Stimulated activated CD8-positive, alpha-beta memory T cell treated with anti-CD3 and anti-CD28 coated beads, Interleukin-15, amount 100 ng/mL, for 48 hours (primary cell): ENCODE measurements around the gene REEP1.

Experiments
- DNase-seq, 2 donors: peaks; one replicate each; pipeline ENCODE4 v3.0.0-alpha.2; 2020; ENCODE audit warnings: low read depth in 2 of 2

Gene REEP1

DNA sequence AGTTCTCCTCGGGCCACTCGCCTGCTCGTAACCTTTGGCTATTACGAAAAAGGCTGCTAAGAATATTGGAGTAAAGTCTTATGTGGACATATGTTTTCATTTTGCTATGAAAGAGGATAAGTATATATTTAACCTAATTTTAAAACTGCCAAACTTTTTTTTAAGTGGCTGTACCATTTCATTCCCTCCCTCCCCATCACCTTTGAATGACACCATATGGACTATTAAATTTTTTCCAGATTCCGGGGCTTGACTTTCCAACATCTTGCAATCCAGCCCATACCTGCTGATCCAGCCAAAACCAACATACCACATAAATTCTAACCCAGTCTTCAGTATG, 31.5 kb downstream of the REEP1 start:
- DNase-seq: no peak

DNA sequence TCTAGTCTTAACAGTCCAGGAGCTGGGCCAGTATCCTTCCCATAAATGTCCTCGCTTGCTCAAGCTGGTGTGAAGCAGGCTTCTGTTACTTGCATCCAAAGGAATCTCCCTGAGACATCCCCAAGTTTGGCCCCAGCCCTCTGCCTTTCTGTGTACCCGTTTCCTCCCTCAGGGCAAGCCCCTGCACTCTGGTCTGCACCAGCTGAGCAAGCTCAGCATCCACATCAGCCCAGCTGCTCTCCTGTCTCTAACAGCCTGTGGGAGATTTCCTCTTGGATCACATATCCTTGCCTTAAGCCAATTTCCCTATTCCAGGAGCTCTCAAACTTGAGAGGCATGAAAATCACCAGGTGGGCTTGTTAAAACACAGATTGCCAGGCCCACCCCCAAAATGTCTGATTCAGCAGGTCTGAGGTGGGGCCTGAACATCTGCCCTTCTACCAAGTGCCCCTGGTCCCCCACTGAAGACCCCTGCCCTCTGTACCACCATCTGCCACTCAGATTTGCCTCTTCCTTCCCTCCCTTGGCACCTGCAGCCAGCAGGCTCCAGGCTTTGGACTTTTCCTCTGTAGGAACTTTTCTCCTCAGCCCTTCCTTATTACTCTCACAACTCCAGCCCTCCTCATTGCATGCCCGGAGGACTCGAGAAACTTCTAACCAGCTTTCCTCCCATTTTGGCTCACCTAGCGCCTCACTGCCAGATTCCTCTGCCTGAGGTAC, 32.1 kb downstream of the REEP1 start:
- no peak for DNase-seq

DNA sequence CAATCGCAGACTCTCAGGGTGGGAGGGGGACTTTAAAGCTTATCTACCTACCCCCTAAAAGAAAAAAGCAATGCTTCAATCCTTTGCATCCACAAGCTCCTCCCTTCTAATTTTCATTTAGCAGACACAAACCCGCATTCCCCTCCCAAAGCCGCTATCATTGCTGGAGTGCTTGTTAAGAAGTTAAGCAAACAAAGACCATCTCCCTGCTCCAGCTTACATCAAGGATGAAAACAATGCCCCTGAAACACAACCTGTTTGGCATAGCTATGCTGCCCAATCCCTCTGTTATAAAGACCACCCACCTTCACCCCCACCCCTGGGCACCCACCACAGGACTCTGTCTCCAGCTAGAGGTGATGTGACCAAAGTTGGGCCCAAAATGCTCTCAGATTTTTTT, 33.0 kb downstream of the REEP1 start:
- DNase-seq: no peak

DNA sequence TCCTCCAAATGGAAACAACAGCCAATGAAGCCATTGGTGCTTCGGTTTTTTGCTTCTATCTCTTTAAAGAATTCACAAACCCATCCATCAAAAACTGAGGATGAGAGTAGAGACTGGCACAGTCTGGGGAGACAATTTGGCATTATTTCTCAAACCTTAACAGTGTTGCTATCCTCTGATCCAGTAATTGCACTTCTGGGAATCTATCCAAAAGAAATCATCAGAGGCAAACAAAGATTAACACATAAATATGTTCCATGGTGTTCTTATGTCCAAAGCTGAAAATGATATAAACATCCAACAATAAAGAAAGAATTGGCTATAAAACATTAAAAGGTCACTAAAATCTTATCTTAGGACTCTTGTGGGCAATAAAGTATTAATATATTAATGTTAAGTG, 35.1 kb downstream of the REEP1 start:
- DNase-seq: no peak

DNA sequence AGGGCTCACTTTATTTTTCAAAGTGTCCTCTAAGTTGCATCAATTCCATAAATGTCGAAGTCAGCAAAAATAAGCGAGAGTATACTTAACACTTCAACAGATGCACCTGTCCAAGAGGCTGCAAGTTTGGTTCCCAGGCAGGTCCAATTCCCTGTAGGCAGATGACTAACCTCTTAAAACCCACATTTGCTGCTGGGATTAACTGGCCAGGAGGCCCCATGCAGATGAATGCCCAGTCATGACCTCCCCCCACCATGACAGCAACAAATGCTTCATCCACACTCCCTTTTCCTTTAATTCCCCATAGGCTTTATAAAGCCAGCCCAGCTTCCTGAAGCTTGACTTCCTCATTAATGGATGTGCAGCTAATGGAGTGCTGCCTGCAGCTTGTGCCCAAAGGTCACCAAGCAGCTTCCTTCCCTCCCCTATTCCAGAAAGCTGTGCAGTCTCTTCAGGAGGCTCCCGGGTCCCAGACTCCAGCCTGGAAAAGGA, 35.7 kb downstream of the REEP1 start:
- DNase-seq: no peak

DNA sequence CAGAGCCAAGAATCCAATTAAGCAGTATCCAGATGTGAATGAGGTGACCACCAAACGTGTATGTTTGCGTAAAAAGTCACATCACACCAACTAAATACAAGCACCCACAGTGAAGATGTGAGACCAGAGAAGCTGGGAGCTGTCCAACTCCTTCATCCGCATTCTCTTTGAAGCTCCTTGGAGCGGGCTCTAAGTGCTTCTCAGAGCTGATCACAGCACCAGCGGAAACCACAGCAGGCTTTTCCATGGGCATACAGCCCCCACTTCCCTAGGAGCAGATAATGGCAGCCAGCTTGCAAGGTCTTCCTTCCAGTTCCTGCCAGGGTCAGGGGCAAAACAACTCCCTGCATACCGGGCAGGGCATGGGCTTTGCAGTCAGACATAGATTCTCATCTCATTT, 36.4 kb downstream of the REEP1 start:
- DNase-seq: no peak

DNA sequence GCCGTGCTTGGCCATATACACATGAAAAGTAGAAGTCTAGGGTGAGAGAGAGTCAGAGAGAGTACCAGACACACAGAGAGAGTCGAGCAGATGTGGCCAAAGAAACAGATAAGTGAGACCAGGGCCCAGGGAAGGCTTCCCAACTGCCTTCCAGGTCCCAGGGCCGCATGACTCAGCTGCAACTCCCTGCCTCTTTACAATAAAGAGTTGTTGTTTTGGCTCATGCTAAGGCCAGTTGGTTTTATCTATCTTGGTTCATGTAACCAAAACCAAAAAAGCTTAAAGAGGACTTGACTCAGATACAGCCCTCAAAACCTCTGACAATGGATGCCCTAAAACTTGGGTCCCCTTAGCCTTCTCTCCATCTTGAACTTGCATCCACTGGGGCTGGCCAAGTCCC, 36.9 kb downstream of the REEP1 start:
- no peak for DNase-seq

DNA sequence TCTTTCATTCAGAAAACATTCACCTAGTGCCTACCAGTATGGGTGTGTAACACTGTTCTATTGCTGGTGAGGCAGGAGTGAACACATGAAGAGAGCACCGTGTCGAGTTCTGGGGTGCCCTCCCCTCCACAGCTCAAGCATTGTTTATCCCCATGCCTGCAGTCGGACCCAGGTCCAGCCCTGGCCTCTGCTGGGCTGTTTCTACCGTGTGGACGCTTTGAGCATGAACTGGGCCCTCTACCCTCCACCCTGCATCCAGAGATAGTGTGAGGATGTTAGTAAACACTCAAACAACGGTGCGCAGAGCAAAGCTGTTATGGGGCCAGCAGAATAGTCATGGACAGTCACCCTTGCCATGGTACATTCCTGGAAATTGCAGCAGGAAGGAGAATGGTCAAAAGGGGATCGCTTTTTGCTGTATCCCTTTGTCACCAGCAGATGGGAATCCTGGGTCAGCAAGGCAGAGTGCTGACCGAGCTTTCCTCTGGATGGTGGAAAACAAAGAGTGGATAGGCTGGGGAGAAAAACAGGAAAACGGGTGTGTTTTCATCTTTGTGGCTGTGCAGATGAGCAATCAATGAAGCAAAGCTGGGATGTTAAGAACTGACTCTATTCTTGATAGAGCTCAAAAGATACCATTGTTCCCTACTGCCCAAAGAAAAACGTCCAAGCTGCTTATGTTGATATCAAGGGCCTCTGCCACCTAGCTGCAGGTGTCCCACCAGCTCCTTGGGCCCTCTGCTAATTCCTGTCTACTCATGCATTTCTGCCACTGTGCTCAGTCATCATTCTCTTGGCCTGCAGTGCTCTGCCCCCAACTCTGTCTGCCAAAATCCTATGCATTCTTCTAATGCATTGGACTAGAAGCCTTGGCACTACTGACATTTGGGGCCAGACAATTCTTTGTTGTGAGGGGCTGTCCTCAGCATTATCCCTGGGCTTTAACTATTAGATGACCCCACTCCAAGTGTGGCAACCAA, 38.7 kb downstream of the REEP1 start:
- no peak for DNase-seq

DNA sequence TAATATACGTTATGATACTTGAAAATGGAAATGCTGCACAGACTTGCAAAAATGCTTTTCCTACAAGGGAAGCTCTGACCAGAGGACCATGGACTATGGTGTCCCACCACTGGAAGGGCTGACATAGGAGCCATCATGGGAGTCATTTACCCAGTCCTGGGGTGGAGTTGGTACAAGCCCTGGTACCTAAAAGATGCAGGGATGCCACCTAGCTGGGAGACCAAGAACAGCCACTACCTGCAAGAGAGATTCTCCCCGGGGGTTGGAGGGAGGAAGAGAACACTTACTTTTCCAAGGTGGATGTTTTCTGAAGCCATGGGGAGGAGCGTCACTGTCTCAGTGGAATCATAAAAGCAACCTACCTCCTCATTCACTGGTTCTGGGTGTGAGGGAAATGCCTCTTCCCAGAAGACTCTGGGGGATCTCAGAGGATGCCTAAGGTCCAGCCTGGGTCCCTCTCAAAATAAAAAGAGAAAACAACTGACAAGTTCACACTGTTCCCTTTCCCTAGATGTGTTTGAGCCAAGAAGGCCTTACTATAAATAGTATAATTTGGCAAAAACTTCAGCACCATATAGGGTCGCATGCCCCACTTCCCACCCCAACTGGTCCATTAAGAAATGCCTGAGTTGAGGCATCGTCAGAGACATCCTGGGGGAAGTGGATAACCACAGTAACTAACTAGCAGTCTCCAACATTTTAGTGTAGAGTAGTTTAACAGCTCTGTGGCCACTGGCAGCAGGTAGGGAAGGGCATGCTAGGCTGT, 39.9 kb downstream of the REEP1 start:
- DNase-seq: no peak

DNA sequence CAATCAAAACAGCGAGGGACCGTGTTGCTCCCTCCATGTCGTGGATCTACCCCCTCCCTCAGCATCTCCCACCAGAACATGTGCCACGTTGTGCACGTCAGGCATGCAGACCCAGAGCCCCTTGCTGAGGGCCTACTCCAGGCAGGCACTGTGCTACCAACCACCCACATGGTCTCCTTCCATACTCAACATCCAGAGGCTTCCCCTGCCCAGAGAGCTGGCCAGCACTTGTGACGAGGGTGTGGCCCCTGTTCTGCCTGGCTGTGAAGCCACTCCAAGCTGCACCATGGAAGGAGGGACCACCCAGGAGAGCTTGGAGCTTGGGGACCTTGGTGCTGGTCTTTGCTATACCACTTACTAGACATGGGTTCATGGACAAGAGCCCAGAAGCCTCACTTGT, 40.5 kb downstream of the REEP1 start:
- no peak for DNase-seq

DNA sequence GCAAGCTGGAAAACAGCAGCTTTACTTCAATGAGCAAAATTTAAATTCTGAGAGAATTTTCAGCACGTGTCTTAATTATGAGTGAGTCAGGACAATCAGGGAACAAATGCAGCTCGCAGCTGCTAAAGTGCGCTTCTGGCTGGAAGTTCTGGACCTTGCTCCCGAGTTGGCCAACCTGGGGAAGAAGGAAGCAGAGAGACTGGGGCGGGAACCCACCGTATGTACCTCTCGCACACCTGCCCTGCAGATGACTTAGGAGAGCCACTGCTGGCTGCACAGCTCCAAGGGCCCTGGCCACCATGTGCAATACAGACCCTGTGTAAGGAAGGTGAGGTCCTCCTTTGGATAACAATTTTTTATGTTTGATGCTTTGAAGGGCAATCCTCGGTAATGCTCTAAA, 42.4 kb downstream of the REEP1 start:
- DNase-seq: no peak

DNA sequence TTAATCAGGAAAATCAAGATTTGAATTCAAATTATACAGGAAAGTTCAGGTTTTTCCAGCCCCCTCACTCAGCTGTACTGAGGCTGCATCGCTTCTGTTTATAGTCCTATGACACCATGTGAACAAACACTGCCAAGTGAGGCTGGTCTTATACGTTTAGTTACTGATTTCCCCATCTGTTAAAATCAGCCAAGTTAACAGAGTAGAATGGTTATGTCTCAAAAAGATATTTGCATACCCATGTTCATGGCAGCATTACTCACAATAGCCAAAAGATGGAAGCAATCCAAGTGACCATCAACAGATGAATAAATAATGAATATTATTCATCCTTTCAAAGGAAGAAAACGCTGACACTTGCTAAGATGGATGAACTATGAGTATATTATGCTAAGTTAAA, 43.8 kb downstream of the REEP1 start:
- no peak for DNase-seq

DNA sequence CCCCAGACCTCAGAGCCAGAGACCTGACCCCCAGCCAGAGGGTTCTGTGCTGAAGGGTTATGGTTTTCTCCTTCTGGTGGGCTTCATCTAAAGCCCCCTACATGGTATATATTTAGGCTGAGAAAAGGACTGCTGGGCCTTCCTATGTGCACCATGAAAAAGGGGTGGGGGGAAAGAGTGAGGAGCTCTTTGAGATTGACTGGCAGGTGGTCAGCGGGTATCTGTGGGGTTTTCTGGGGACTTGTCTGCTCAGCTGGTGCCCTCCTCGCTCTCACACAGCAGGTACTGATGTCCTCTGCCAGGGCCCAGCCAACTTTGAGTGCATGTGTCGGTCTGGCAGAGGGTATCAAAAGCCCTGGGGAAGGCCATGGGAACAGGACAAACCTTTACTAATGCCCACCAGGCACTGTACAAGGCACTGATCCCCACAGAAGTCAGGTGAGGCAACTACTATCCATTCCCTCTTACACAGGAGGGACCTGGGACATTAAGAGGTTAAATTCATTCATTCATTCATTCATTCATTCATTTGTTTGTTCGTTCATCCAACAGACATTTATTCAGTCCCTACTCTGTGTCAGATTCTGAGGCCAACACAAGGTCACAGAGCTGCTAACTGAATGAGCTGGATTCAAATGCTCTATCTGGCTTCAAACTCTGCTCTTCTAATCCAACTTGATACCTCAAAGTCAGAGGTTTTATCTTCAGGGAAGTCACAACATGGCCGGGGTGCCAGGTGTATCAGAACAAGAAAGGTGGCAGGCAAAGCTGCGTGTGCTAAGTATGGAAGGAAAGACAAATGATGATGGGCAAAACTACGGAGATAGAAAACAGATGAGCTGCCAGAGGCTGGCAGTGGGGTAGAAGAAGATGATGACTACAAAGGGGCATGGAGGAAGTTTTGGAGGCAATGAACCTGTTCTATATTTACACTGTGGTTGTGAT, 44.6 kb downstream of the REEP1 start:
- no peak for DNase-seq

DNA sequence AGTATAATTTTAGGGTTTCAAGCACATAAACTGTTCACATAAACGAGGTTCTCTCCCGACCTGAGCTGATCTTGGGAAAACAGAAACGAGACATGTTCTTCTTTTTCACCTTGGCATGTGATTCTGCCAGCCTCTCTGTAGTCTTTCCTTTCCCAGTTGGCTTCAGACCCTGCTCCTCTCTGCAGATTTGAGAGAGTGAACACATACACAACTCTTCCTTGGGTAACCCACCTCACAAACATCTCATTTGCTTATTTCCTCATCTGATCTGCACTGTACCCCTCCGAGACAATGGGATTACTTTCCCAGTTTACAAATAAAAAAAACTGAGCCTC, 46.1 kb downstream of the REEP1 start:
- DNase-seq: no peak

DNA sequence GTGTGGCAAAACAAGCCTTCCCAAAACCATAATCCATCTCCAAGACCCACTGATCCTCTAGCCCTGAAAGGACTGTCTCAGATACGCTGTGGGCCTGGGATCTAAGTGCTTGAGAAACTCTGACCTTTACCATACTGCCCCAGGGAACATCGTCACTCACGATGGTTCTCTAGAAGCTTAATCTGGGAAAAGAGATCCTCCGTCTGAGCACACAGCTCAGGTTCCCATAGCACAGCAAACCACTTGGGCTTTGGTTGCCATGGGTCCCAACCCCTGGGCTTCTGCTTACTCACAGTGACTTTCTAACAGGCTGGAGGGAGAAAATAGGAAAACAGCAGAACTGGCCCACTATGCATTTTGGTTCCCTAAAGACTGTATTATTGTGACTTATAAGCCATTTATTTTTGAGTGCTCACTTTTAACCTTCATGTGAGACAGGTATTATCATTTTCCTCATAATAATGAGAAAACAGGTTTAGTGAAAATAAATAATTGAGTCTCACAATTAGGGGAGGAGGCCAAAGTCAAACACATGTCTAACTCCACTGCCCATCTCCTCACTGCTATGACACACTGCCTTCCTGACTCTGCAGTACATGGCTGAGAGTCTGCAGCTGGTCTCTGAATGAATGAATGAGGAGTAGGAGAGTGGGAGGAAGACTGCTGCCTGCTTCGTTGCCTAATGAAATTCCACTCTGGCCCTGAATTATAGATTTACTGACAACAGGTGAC, 46.7 kb downstream of the REEP1 start:
- no peak for DNase-seq

DNA sequence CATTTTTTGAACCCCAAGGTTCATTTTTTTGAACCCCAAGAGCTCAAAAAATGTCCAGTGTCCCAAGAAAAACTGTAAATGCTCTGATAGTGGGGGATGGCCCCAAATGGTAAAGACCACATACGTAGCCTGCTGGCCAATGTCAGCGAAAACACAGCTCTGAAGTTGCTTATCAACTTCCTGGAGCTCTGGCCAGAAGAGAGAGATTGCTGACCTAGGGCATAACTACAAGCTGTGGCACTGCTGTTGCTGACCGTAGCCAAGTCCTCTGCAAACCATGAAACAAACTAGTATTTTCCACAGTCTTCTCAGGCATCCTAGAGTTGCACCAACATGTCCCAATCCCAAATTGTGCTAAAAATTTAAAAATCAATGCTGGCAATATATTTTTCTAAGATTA, 50.9 kb downstream of the REEP1 start:
- DNase-seq: no peak

DNA sequence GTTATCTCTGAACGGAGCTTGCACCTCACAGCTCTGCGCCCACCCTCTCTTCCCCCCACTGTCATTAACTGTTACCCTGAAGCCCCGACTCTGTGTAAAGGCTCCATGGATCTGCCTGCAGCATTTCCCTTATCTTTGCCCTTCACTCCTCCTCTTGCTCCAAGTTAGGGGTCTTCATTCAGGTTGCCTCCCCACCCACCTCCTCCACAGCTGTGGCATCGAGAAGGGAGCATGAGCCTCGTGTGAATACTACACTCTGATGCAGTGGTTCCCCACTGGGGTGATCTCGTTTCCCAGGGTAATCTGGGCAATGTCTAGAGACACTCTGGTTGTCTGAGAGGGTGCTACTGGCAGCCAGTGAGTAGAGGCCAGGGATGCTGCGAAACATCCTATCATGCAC, 51.4 kb downstream of the REEP1 start:
- DNase-seq: no peak

DNA sequence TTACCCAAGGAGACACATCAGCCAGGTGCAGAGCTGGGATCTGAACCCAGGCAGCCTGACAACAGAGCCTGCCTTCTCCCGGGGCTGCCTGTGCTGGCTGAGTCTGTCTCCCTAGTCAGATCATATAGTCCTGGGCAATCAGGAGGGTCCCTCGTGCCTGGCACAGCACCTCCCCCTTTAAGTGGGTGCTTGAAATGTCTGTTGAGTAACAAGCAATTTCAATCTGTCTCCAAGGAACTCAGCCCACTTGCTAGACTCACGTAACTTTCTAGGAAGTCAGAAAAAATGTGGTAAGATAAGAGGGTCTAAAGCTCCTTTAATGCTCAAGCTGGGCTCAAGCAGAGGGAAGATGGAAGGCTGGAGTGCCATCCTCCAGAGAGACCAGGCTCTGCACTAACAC, 51.9 kb downstream of the REEP1 start:
- no peak for DNase-seq

DNA sequence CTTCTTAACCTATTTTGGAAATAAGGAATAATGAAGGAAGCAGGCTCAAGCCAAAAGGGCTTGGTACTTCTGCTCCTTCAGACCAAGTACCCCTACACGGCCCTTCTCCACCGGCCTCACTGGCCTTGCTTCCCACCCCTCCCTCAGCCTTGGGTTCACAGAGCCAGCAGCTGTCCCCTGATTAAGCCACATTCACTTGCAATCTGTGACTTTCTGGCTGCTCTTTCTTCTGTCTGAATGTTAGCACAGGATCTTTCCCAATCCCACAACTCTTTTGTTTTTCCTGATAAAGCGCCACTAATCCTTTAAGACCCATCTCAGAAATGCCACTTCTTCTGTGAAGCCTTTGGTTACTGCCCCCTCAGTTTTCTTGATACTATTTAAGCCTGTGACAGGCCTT, 52.4 kb downstream of the REEP1 start:
- no peak for DNase-seq

DNA sequence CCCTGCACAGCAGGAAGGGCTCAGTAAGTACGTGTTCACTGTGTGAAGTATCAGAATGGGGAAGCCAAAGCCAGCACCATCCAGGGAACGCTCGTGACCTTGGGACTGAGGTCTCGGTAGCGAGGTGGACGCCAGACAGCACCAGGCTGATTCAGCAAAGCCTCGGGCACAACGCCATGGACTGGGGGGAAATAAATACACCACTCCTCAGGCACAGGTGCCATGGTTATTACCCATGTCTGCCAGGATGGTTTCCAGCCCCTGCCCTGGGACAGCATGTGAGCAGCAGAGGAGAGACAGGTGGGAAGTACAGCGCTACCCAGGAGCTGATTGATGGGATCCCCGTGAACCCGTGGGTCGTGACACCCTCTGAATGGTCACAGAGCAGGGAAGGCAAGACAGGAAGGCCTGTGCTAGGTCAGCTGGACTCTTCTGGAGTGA, 53.0 kb downstream of the REEP1 start:
- no peak for DNase-seq
